Vagina (tissue), 2 donors: ENCODE measurements around the gene CACNA2D1. TPM values are rescaled to one million over a fixed set of nuclear protein-coding genes. Genes with fewer than 3 reads are reported as not detected.

Source experiments
- DNase-seq, 2 donors: peaks; one replicate each; pipeline ENCODE4 v3.0.0-alpha.2; 2017; ENCODE audit errors: extremely low spot score in 2 of 2
- H3K27ac ChIP-seq: fragments of 200-600 bp; sonication (generic); one replicate; pipeline ENCODE4 v1.5.1; 2019
- H3K27me3 ChIP-seq: fragments of 200-600 bp; sonication (generic); one replicate; pipeline ENCODE4 v1.5.1; 2019
- H3K36me3 ChIP-seq, 2 donors: fragments of 200-600 bp; sonication (generic); one replicate each; pipeline ENCODE4 v1.5.1; 2017 to 2019
- H3K4me1 ChIP-seq: fragments of 200-600 bp; sonication (generic); one replicate; pipeline ENCODE4 v1.5.1; 2019
- H3K4me3 ChIP-seq, 2 donors: fragments of 200-600 bp; sonication (generic); 1 replicate in 1 of 2; 2 replicates in 1 of 2; pipeline ENCODE4 v1.5.1; 2016 to 2019
- H3K9me3 ChIP-seq: fragments of 200-600 bp; sonication (generic); one replicate; pipeline ENCODE4 v1.5.1; 2019
- POLR2A ChIP-seq, 2 donors: fragments of 450-650 bp; IDR thresholded peaks; one replicate each; pipeline ENCODE4 v1.6.1; 2017; ENCODE audit warnings: antibody characterized with exemption in 2 of 2, mild to moderate bottlenecking in 2 of 2, moderate library complexity in 2 of 2
- POLR2AphosphoS5 ChIP-seq, 2 donors: sonication (generic); formaldehyde crosslinking; IDR thresholded peaks; one replicate each; pipeline ENCODE4 v1.9.0; 2017; ENCODE audit warnings: antibody characterized with exemption in 2 of 2, mild to moderate bottlenecking in 2 of 2, low read depth in 1 of 2; ENCODE audit not compliant: insufficient read depth in 1 of 2
- intact Hi-C: fragments of 100-400 bp; cut with DNase I; formaldehyde crosslinking; loops from one replicate; pipeline ENCODE4 v1.15.1; 2023
- total RNA-seq: library from RNA; depleted of rRNA; stranded (reverse); fragments of >200 nt; gene quantifications from one replicate; pipeline ENCODE4 v1.2.3, GENCODE V29; 2016
- TF ChIP-seq, protein P1 (sequence below), 3 experiments: fragments of 450-650 bp in 2 of 3; fragments of 200-600 bp in 1 of 3; sonication (generic) in 1 of 3; IDR thresholded peaks; one replicate each; pipeline ENCODE4 v1.5.1; 2017 to 2019; ENCODE audit warnings: antibody characterized with exemption in 3 of 3, mild to moderate bottlenecking in 2 of 3, moderate library complexity in 2 of 3

CACNA2D1 gene
- total RNA-seq, 1 donor from 2014 or later, result 16.9 TPM

DNA sequence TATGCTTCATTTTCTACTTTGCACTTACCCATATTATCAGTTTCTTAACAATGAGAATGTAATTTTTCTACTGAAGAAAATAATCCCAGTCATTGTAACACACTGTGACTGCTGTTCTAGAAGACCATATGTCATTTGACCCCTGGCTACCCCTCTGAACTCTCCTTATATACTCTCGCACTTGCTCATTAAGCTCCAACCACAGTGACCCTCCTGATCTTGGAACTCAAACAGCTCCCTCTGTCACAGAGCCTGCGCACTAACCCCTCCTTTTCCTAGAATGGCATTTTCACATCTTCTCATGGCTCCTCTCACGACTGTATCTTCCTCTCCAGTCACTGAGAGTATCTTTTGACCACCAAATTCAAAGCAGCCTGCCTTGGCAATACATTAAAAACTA, 169.7 kb downstream of the CACNA2D1 start:
- Histone ChIP-seq H3K4me1 (no peaks in the 10 kb centered on the region), H3K9me3 (no peaks in the 10 kb centered on the region), H3K27me3 (no peaks in the 10 kb centered on the region), H3K4me3 (no peak overlapping the region), H3K36me3 (no peaks in the 10 kb centered on the region), H3K27ac (no peak overlapping the region)
- TF ChIP-seq POLR2AphosphoS5 (IDR thresholded peaks at IDR 0.05; ENCODE audit: insufficient read depth in 1 of 2, low read depth in 1 of 2), result no peak
- TF ChIP-seq, protein P1, sequence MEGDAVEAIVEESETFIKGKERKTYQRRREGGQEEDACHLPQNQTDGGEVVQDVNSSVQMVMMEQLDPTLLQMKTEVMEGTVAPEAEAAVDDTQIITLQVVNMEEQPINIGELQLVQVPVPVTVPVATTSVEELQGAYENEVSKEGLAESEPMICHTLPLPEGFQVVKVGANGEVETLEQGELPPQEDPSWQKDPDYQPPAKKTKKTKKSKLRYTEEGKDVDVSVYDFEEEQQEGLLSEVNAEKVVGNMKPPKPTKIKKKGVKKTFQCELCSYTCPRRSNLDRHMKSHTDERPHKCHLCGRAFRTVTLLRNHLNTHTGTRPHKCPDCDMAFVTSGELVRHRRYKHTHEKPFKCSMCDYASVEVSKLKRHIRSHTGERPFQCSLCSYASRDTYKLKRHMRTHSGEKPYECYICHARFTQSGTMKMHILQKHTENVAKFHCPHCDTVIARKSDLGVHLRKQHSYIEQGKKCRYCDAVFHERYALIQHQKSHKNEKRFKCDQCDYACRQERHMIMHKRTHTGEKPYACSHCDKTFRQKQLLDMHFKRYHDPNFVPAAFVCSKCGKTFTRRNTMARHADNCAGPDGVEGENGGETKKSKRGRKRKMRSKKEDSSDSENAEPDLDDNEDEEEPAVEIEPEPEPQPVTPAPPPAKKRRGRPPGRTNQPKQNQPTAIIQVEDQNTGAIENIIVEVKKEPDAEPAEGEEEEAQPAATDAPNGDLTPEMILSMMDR (IDR thresholded peaks at IDR 0.05), result no peak
- DNase-seq, result no peak
- intact Hi-C loops, result no loop called here

GRCh38 chr7:82270870-82271269, 172.7 kb downstream of the CACNA2D1 start:
- intact Hi-C loops, result no loop called here
- TF ChIP-seq POLR2A (IDR thresholded peaks at IDR 0.05) (no peak), POLR2AphosphoS5 (IDR thresholded peaks at IDR 0.05; ENCODE audit: insufficient read depth in 1 of 2, low read depth in 1 of 2) (no peak)
- TF ChIP-seq, protein P1 (IDR thresholded peaks at IDR 0.05), result no peak
- Histone ChIP-seq H3K36me3 (no peaks in the 10 kb centered on the region), H3K4me1 (no peaks in the 10 kb centered on the region), H3K27me3 (no peaks in the 10 kb centered on the region), H3K4me3 (no peak overlapping the region), H3K27ac (no peak overlapping the region), H3K9me3 (no peaks in the 10 kb centered on the region)
- no peak for DNase-seq

DNA sequence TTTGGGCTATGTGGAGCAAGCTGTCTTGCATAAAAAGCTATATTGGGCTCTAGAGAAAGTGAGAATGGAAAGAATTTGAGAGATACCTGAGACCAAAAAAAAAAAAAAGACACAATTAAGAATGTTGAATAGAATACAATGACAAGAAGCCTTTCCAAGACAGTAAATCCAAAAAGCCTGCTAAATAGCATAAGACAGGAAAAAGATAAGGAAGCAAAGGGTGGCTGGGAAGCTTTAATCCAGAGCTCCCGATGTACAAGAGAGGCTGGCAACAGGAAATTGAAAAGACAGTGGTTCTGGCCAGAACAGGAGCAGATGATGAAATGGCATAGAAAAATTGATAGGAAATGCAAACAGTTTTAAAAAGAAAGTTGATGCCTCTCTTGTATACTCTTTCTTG, 174.9 kb downstream of the CACNA2D1 start:
- Histone ChIP-seq H3K4me3 (no peak overlapping the region), H3K27me3 (no peaks in the 10 kb centered on the region), H3K27ac (no peak overlapping the region), H3K9me3 (no peaks in the 10 kb centered on the region), H3K4me1 (no peaks in the 10 kb centered on the region), H3K36me3 (no peaks in the 10 kb centered on the region)
- TF ChIP-seq POLR2AphosphoS5 (IDR thresholded peaks at IDR 0.05; ENCODE audit: insufficient read depth in 1 of 2, low read depth in 1 of 2) (no peak), POLR2A (IDR thresholded peaks at IDR 0.05) (no peak)
- TF ChIP-seq, protein P1 (IDR thresholded peaks at IDR 0.05), result no peak
- DNase-seq, result no peak
- intact Hi-C loops, result no loop called here

- Histone ChIP-seq H3K36me3 (no peaks in the 10 kb centered on the region), H3K27ac (no peak overlapping the region), H3K27me3 (no peaks in the 10 kb centered on the region), H3K4me3 (no peak overlapping the region), H3K4me1 (no peaks in the 10 kb centered on the region), H3K9me3 (no peaks in the 10 kb centered on the region)
- TF ChIP-seq POLR2AphosphoS5 (IDR thresholded peaks at IDR 0.05; ENCODE audit: insufficient read depth in 1 of 2, low read depth in 1 of 2) (no peak), POLR2A (IDR thresholded peaks at IDR 0.05) (no peak)
- TF ChIP-seq, protein P1 (IDR thresholded peaks at IDR 0.05), result no peak
- intact Hi-C loops, result no loop called here
- DNase-seq, result no peak
These were observed 177.5 kb downstream of the CACNA2D1 start for GRCh38 chr7:82266081-82266480.

GRCh38 chr7:82264783-82265305, 178.7 kb downstream of the CACNA2D1 start:
- no peak overlapping the region for H3K4me3 ChIP-seq
- intact Hi-C loops, result no loop called here
- no peaks in the 10 kb centered on the region for H3K27me3 ChIP-seq
- no peaks in the 10 kb centered on the region for H3K36me3 ChIP-seq
- TF ChIP-seq POLR2A (IDR thresholded peaks at IDR 0.05) (no peak), POLR2AphosphoS5 (IDR thresholded peaks at IDR 0.05; ENCODE audit: insufficient read depth in 1 of 2, low read depth in 1 of 2) (no peak)
- TF ChIP-seq, protein P1 (IDR thresholded peaks at IDR 0.05), result no peak
- H3K27ac ChIP-seq, result no peak overlapping the region
- H3K9me3 ChIP-seq, result no peaks in the 10 kb centered on the region
- no peak for DNase-seq
- no peaks in the 10 kb centered on the region for H3K4me1 ChIP-seq
